ENCODE data around the gene MAP3K20. TPM values are rescaled to one million over a fixed set of nuclear protein-coding genes. Genes with fewer than 3 reads are reported as not detected.

MAP3K20 gene
- total and polyA plus RNA-seq, 2 donors (not counting 1 experiment from before 2014, with no cell fraction given): 105 to 138 TPM

- no peak for DNase-seq (ENCODE audit: low read depth in 2 of 2)
- H3K4me2 ChIP-seq (ENCODE audit: extremely low read depth, insufficient read depth, low read length): no peak overlapping the region
- TF ChIP-seq CTCF (conservative IDR thresholded peaks at IDR 0.05 in 1 of 2, IDR thresholded peaks at IDR 0.05 in 1 of 2; ENCODE audit: low read depth in 1 of 2, low read length in 2 of 2) (no peak), EZH2 (IDR thresholded peaks at IDR 0.05; ENCODE audit: low read length, missing control alignments) (no peak)
Measured at GRCh38 chr2:173066887-173067676, 8.6 kb upstream of the MAP3K20 start.

GRCh38 chr2:173075056-173075780, 428 bp upstream of the MAP3K20 start:
- TF ChIP-seq CTCF (conservative IDR thresholded peaks at IDR 0.05 in 1 of 2, IDR thresholded peaks at IDR 0.05 in 1 of 2; ENCODE audit: low read depth in 1 of 2, low read length in 2 of 2) (no peak), EZH2 (IDR thresholded peaks at IDR 0.05; ENCODE audit: low read length, missing control alignments) (no peak)
- no peaks in the 10 kb centered on the region for H3K36me3 ChIP-seq (ENCODE audit: control insufficient read depth, insufficient read depth, low read length)
- peaks cover 33% of the 10 kb centered on the region for H3K79me2 ChIP-seq (ENCODE audit: control insufficient read depth, insufficient read depth, low read length)
- no peaks in the 10 kb centered on the region for H3K27me3 ChIP-seq (ENCODE audit: control insufficient read depth, insufficient read depth, low read length)
- H3K9ac ChIP-seq (ENCODE audit: insufficient read depth, low read length): peak overlapping the region; percentile 95
- peaks cover 15% of the 10 kb centered on the region for H3K4me1 ChIP-seq (ENCODE audit: control insufficient read depth, extremely low read depth, insufficient read depth, low read length)
- peak overlapping the region; percentile 1 to 83 (median 59) for H3K4me3 ChIP-seq (replicated peaks in 1 of 4; ENCODE audit: control extremely low read depth in 1 of 4, insufficient read depth in 1 of 4, low read depth in 3 of 4, low read length in 4 of 4)
- peak overlapping the region; percentile 15 for H3K4me2 ChIP-seq (ENCODE audit: extremely low read depth, insufficient read depth, low read length)
- H2AFZ ChIP-seq (ENCODE audit: low read length): no peak overlapping the region
- no peaks in the 10 kb centered on the region for H4K20me1 ChIP-seq (ENCODE audit: control insufficient read depth, extremely low read depth, insufficient read depth, low read length)
- no peaks in the 10 kb centered on the region for H3K9me3 ChIP-seq (ENCODE audit: control insufficient read depth, insufficient read depth, low read depth, low read length)
- H3K27ac ChIP-seq (ENCODE audit: insufficient read depth, low read length): peak overlapping the region; percentile 97
- DNase-seq (ENCODE audit: low read depth in 2 of 2): no peak

More at GRCh38 chr2:173066887-173067676, 8.6 kb upstream of the MAP3K20 start:
- no peak overlapping the region for H2AFZ ChIP-seq (ENCODE audit: low read length)
- H3K27ac ChIP-seq (ENCODE audit: insufficient read depth, low read length): no peak overlapping the region
- no peak overlapping the region for H3K4me3 ChIP-seq (replicated peaks in 1 of 4; ENCODE audit: control extremely low read depth in 1 of 4, insufficient read depth in 1 of 4, low read depth in 3 of 4, low read length in 4 of 4)
- H3K79me2 ChIP-seq (ENCODE audit: control insufficient read depth, insufficient read depth, low read length): no peaks in the 10 kb centered on the region
- H3K9ac ChIP-seq (ENCODE audit: insufficient read depth, low read length): no peak overlapping the region
- H3K4me1 ChIP-seq (ENCODE audit: control insufficient read depth, extremely low read depth, insufficient read depth, low read length): no peaks in the 10 kb centered on the region
- H3K36me3 ChIP-seq (ENCODE audit: control insufficient read depth, insufficient read depth, low read length): no peaks in the 10 kb centered on the region
- no peaks in the 10 kb centered on the region for H3K9me3 ChIP-seq (ENCODE audit: control insufficient read depth, insufficient read depth, low read depth, low read length)
- H3K27me3 ChIP-seq (ENCODE audit: control insufficient read depth, insufficient read depth, low read length): no peaks in the 10 kb centered on the region
- H4K20me1 ChIP-seq (ENCODE audit: control insufficient read depth, extremely low read depth, insufficient read depth, low read length): no peaks in the 10 kb centered on the region

GRCh38 chr2:173076581-173077345, 1.1 kb downstream of the MAP3K20 start:
- peak overlapping the region; percentile 91 for H3K4me2 ChIP-seq (ENCODE audit: extremely low read depth, insufficient read depth, low read length)
- H3K9me3 ChIP-seq (ENCODE audit: control insufficient read depth, insufficient read depth, low read depth, low read length): no peaks in the 10 kb centered on the region
- peak overlapping the region; percentile 54 for H2AFZ ChIP-seq (ENCODE audit: low read length)
- peak overlapping the region; percentile 95 for H3K9ac ChIP-seq (ENCODE audit: insufficient read depth, low read length)
- TF ChIP-seq CTCF (conservative IDR thresholded peaks at IDR 0.05 in 1 of 2, IDR thresholded peaks at IDR 0.05 in 1 of 2; ENCODE audit: low read depth in 1 of 2, low read length in 2 of 2): no peak
- TF ChIP-seq EZH2 (IDR thresholded peaks at IDR 0.05; ENCODE audit: low read length, missing control alignments): no peak
- peaks cover 20% of the 10 kb centered on the region for H3K4me1 ChIP-seq (ENCODE audit: control insufficient read depth, extremely low read depth, insufficient read depth, low read length)
- H3K27me3 ChIP-seq (ENCODE audit: control insufficient read depth, insufficient read depth, low read length): no peaks in the 10 kb centered on the region
- peak overlapping the region; percentile 97 for H3K27ac ChIP-seq (ENCODE audit: insufficient read depth, low read length)
- H4K20me1 ChIP-seq (ENCODE audit: control insufficient read depth, extremely low read depth, insufficient read depth, low read length): no peaks in the 10 kb centered on the region
- DNase-seq (ENCODE audit: low read depth in 2 of 2): peak; percentile 54 to 76
- H3K4me3 ChIP-seq (replicated peaks in 1 of 4; ENCODE audit: control extremely low read depth in 1 of 4, insufficient read depth in 1 of 4, low read depth in 3 of 4, low read length in 4 of 4): peak overlapping the region; percentile 76 to 85 (median 80)
- H3K79me2 ChIP-seq (ENCODE audit: control insufficient read depth, insufficient read depth, low read length): peaks cover 48% of the 10 kb centered on the region
- H3K36me3 ChIP-seq (ENCODE audit: control insufficient read depth, insufficient read depth, low read length): peaks cover 2% of the 10 kb centered on the region
